SU-DHL-6 (cell line): ENCODE results near the gene SLC22A4.

ENCODE experiments used
- CTCF ChIP-seq: fragments of 200-600 bp; sonication (generic); IDR thresholded peaks from one replicate; pipeline ENCODE4 v1.5.1; 2017; ENCODE audit warnings: antibody characterized with exemption, mild to moderate bottlenecking, low read length, moderate library complexity; ENCODE audit not compliant: insufficient read depth, poor library complexity, severe bottlenecking
- EZH2phosphoT487 ChIP-seq: fragments of 200-600 bp; sonication (generic), shearing (Covaris generic); conservative IDR thresholded peaks from 2 replicates; pipeline ENCODE4 v1.6.1; 2018; ENCODE audit warnings: mild to moderate bottlenecking, antibody characterized with exemption, low read length, moderate library complexity, mixed read lengths

DNA sequence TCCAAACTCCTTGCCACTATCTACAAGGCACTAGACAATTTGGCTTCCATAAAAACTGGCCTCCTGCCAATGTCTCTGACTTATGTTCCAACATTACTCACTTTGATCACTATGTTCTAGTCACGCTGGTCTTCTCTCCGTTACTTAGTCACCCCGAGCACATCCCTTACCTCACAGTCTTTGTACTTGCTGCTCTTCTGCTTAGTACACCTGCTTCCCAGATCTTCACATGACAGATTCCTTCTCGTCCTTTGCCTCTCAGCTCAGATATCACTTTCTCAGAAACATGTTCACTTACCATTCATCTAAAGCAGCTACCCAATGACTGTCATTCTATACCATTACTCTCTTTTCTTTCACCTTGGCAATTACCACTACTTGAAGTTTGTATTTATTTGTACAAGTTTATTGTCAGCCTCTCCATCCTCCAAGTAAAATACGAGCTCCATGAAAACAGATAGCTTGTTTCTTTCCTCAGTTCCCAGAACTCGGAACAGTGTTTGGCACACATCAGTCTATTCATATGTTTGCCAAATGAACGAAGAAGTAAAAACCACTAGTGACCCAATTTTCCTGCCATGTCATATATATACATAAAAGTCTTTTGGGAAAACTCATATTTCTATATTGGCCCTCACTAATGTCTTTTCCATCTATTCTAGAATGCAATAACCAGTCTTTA is 69.4 kb downstream of the SLC22A4 start:
- TF ChIP-seq CTCF (no peak), EZH2phosphoT487 (no peak)
